Embryonic facial prominence (tissue), 1 donor: Measurements from ENCODE around the gene TTC21B.

ENCODE experiments used
- DNase-seq: peaks from one replicate; pipeline ENCODE4 v3.0.0-alpha.2; 2016; ENCODE audit errors: extremely low spot score

TTC21B gene

DNA sequence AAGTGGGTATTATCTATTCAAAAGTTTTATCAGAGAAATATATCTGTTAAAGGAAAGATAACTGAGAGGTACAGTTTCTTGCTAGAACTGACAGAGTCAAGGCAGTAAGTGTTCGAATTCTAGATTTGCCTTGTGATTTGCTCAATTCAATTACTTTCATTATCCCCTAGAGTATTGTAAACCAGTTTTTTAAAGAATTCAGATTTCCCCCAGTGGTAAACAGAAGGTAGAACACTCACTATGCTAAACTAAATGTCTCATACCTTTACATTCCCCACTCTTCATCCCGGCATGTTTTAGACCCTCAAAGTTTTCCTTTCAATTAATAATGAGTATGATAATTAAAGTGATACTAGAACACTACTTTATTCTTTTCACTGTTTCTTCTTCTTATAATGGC is 28.6 kb downstream of the TTC21B start:
- no peak for DNase-seq

DNA sequence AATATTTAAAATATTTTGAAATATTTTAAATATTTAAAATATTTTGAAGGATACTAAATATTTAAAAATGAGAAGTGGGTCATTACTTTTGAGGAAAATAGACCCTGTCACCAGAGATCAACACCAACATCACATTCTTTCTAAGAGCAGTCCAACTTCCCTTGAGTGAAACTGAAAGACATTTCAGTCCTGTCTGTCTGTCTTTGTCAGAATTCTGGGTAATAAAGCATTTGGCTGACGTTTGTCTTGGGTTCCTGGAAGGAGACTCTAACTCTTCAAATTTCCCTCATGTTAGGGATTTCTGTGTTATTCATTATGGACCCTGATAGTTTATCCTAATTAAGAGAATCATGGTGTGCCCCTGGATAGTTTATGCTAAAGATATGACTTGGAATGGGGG is 32.8 kb downstream of the TTC21B start:
- no peak for DNase-seq

DNA sequence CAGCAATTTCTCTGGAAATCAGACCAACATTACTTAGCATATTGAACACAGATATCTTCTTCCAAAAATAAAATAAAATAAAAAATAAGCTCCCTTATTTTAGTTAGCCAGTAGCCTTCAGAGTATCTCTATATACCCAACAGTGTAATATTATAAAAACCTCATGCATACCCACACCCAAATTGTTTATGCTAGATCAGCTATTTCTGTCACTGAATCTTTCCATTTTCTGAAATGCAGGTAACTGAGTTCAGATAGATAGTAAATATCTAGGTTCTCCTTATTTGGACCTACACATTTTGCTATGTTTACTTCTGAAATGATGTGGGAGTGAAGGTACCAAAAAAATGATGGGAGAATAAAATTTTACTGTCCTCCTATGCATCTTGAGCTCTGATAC is 39.9 kb downstream of the TTC21B start:
- DNase-seq = no peak

DNA sequence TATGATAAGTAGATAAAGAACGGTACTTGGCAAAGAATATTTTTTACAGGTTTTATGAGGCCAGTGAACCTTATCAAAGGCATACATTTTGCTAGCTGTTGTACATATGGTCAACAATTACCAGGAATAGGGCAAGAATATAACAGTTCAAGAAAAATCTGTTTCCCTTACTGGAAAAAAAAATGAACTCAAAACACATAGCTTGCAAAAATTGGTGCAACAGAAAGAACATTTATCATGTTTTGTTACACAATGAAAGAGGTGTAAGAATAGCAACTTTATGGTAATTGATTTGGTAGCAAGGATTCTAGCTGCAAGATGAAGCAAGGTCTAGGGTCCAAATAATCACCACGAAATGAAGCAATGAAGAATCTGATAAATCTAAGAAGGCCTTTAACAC is 41.6 kb downstream of the TTC21B start:
- DNase-seq = no peak

DNA sequence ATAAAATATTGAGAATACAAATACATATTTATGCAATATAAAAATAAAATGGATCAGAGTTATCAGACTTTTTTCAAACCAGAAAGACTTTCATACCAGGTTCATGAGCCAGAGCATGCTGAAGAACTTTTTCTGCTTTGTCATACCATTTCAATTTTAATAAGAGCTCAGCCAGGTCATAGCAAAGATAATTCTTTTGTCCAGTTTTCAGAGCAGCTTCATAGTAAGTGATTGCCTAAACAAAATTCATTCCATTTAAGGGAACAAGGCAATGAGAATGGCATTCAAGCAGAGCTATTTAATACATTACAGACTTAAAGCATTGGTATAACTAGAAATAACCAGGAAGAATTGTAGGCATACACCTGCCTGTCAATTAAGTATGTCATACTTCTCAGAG is 42.3 kb downstream of the TTC21B start:
- no peak for DNase-seq

DNA sequence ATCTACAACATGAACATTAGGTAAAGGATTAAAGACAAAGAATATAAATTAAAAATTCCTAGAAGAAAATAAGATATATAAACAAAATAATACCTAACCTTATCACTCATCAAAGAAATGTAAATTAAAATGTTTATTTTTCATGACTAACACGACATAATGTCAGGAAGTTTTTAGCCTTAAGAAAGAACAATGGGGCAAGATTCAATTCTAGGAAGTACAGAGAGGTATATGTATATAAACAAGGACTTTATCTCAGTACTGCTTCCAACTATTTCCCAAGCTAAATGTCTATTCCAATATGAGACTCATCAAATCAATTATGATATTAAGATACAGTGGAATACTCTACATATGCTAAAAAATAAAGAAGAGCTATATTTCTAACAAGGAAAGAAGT is 44.1 kb downstream of the TTC21B start:
- no peak for DNase-seq

DNA sequence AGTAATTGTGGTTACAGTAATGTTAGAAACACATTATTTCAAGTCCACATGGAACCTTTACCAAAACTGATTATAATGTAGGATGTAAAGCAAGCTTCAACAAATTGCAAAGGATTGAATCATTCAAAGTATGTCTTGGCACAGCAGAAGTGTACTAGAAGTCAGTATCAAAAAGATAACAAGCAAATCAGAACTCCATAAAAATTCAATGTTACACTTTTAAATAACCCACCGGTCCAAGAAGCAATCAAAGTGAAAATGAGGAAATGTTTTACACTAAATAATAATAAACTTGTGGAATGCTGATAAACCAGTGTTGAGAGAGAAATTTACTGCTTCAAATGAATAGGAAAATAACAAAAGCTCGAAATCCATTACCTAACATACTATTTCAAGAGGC is 47.7 kb downstream of the TTC21B start:
- no peak for DNase-seq

DNA sequence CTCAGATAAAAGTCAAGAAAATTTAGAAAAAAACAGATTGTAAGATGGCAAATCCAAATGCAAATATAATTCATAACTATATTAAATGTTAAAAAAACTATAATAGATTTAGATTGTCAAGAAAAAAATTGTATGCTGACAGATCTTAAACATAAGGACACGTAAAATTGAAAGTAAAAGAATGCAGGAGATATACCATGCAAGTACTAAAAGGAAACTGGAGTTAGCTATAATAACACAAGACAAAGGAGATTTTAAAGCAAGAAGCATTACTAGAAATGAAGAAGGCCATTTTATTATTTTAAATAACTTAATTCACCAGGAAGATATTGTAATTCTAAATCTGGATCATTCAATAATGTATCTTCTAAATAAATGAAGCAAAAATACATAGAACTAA is 48.3 kb downstream of the TTC21B start:
- no peak for DNase-seq

DNA sequence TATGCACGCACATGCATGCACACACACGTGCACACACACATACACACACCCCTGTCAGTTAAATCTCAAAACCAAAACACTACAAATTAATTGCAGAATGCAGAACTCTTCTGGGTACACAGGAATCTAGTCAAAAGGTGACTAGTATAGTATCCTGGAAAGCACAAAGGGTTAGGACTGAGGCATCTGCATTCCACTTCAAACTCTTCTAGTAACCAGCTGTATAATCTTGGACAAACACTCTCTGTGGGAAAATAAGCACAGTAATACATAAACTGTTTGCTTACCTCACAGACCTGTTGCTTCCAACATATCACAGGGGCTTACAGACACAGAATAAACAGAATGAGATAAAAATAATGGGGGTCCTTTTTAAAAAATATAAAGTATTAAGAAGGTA is 49.1 kb downstream of the TTC21B start:
- DNase-seq = no peak

DNA sequence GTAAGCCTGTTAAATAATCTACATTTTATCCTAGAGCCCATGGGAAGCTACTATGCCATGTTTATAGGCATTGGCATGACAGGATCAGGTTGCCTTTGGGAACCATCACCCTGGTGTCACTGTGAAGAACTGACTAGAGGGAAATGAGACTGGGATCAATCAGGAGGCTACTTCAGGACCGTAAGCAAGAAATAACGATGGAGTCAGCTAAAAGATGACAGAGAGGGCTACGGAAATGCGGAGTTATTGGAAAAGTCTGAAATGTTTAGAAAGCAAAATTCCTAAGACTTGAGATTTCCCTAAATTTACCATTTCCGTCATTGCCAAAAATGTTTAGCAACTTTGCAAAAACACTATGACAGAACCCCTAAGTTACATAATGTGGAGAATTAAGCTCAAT is 50.2 kb downstream of the TTC21B start:
- DNase-seq = no peak

DNA sequence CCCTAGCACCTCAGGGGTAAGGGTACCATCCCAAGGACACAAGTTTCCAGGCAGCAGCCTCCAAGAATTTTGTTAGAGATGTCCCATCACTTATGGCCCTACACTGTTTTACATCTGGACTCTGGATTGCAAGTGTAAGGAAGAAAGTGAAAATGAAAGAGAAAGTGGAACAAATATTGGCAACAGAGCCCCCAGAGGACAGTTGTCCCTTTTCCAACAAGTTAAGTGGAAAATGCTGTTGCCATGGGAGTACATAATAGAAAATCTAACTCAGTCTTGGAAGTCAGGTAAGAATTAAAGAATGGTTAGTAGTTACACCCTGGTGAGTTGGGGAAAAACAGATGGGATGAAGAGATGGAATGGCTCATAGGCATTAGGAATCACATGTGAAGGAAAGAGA is 50.6 kb downstream of the TTC21B start:
- DNase-seq = no peak

DNA sequence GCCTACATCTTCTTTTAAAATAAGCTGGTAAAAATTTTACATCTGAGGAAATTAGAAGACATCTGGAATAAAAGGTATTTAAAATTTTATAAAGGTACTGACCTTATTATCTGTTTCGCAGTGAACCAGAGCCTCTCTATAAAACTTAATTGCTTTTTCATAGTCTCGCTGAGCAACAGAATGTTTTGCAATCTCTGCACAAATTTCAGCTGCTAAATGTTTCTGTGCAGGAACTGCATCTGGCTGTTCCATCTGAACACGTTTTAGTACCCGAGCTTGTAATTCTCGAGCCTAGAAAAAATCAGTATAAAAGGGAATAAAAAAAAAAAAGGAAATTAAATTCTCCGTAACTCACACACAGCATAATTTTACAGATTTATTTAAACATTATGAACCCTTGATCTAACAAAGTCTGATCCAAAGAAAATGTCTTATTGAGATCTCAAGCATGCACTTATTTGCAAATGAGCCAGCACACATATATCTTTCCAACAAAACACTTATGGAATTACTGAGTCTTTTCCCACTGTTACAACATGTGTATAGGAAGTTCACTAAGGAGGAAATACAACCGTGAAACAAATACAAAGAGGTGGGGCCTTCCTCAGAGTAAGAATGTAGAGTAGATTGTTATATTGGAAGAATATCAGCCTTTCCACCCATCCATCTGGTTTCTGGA is 51.8 kb downstream of the TTC21B start:
- DNase-seq = no peak

DNA sequence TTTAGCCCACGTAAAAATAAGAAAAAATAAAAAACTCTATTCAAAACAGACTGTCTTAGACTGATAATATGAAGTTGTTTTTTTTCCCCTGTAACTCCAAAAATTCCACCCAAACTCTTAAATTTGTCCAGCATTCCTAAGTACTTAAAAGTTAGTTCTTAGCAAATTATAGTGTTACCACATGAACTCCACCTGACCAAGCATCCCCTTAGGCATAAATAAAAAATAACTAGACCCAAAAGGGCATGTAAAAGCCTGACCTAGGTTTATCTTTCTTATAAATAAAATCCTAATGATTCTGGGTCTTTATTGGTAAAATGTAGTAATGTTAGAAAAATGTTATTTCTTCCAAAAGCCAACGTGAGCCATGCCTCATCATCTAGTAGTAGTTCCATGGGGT is 54.3 kb downstream of the TTC21B start:
- DNase-seq = no peak

DNA sequence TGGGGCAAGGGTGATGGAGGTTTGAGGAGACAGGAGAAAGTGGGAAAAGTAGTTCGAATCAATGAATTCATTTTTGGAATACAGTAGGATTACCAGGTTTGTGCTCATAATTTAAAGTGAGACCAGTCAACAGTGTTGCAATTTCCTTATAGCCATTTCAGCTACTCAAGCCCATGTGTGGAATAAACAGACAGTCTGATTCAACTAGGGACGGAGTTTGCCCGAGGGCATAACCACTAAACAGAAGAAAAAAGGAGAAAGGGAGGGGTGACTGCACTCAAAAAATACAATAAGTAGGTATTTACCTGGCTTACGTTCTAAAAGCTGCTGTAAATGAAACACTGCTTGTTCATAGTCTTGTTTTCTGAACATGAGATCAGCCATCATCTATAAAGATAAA is 55.2 kb downstream of the TTC21B start:
- DNase-seq = no peak

DNA sequence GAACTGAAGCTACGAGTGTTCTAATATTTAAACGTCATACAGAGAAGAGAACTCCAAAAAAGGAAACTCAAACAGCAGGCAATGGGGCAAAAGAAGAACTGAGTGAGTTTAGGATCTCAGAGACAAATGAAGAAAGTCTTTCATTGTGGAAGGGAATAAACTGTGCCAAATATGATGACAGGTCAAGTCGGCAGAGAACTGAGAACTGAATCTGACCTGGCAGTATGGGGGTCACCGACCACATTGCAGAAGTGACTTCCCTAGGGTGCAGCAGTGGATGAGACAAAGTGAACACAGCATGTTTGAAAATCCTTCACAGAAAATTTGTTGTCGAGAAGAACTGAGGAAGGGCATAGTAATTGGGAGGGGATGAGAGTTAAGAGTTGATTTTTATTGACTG is 55.9 kb downstream of the TTC21B start:
- DNase-seq = no peak

DNA sequence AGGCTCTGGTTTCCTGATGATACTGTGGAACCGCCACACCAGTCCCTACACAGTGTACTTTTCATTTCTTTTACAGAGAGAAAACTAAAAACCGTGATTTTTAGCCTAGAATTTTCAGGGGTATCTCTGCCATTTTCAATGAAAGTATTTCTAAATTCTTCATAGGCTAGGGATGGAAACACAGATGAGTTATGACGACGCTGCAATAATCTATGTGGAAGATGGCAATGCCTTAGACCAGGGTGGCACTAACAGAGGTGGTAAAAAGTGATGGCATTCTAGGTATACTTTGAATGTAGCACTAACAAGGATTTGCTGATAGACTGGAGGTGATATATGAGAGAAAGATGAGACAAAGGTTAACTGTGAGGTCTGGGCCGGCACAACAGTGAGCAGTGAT is 56.5 kb downstream of the TTC21B start:
- no peak for DNase-seq

DNA sequence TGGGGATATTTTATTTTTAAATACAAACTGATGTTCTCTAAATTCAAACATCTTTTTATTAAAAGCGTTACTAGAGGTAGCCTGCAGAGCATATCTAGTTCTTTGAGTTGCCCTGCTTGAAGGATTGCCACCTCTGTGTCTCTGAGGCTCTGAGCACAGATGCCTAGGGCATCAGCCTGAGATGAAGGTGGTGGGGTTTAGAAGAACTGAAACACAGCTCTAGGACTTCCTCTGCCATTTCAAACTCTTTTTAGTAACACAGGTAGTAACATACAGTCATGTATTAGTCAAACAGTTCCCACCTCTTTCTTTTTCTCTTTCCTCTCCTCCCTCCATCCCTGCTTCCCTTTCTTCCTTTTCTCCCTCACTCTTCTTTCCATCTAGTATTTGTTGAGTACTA is 57.6 kb downstream of the TTC21B start:
- DNase-seq = no peak

DNA sequence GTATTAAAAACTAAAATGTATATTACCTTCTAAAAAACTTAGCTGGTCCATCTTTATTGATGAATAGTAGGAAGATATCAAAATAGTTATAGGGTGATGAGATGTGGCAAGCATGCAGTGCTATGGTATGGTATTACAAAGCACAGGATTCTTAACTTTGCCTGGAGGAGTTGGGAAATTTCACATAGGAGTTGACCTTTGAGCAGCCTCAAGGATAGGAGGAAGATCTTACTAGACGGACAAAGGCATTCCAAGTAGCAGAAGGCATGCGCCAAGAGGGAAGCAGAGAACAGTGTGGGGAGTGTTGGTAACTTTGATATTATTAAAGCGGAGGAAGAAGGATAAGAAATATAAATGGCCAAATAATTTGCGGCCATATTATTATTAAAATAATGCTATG is 60.0 kb downstream of the TTC21B start:
- no peak for DNase-seq

DNA sequence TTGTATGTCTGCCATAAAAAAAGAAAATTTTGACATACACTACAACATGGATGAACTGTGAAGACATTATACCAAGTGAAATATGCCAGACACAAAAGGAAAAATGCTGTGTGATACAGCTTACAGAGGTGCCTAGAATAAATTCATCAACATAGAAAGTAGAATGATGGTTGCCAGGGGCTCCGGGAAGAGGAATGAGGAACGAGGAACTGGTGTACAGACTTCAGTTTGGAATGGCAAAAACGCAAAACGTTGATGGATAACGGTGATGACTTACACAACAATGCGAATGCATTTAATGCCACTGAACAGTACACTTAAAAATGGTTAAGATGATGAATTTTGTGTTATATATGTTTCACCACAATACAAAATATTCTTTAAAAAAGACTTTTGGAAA is 61.0 kb downstream of the TTC21B start:
- no peak for DNase-seq

DNA sequence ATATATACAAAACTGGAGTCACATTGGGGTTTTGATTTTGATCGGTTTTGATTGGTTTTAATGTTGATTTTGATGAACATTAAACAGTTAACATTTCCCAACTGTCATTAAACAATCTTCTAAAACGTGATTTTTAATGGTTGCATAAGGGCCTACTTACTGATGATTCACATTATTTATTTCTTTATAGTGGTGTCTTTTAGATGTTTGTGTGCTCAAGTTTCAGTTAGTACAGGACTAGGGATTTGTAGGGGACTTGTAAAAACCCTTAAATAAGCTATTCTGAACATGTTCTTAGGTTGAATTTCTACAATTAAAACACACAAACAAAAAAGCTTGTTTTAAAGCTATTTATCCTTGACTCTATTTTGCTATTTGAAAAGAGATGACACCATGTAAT is 61.6 kb downstream of the TTC21B start:
- no peak for DNase-seq

DNA sequence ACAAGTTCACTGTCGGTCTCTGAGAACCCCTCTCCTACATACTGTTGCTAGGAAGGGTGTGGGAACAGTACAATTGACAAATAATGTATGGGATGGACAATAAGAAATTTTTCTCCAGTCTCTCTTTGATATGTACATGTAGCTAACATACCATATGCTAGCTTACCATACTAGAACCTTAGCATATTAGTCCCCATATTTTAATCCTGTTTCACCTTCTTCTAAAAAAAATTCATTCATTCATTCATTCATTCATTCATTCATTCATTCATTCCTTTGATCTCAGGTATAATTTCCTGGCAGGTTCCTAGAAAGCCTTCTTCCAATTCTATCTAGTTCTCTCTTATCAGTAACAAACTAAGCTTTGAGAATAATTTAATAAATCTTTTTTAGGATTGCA is 62.2 kb downstream of the TTC21B start:
- no peak for DNase-seq

DNA sequence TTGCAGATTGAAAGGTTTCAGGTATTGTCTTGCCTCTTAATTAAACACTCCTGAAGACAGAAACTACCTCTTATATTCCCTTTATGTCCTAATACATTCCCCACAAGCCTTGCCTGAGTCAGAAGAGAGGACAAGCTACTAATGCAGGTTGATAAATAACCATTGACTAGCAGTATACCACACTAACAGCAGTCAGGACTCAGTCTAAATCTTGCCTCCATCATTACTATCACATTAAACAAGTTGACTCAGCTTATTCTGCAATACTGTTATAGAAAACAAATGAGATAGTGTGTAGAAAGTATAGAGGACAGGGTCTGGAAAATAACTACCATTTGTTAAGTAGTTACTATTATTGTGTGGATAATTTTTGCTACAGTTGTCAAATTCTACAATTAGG is 63.8 kb downstream of the TTC21B start:
- DNase-seq = no peak

DNA sequence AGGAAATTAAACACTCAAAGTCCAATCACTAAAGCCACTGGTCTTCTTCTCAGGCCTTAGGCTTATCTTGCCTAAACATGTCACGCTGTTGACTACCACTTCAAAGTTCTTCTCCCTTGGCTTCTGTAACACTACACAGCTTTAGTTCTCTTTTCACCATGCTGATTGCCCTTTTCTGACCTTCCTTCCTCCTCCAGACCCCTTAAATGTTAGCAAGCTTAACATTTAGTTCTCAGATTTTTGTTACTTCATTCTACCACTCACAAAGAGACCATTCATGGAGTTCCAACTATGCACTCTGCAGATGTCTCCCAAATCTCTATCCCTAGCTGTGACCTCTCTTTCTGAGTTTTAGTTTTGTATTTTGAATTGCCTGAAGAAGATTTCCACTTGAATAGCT is 64.4 kb downstream of the TTC21B start:
- no peak for DNase-seq

DNA sequence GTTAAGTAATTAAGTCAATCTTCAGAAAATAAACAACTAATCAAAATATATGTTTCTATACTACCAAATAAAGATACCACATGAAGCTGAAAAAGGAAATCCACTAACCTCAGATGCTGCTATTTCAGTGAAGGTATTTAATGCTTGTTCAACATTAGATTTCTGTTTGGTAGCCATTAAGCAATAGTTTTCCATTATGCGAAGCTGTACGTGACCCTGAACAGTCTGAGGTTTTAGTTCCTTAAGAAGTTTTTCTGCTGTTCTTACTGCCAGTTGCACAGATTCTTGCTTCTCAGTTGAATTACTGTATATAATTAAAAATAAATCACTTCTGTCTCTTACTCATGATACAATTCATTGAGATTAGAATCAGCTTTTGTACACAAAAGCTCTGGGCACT is 65.4 kb downstream of the TTC21B start:
- DNase-seq = no peak
